Mesothelial cell of epicardium (in vitro differentiated cells): ENCODE measurements around the gene GGT6. TPM values are rescaled to one million over a fixed set of nuclear protein-coding genes. Genes with fewer than 3 reads are reported as not detected.

Experiments used
- DNase-seq, 2 experiments: peaks; one replicate each; pipeline ENCODE4 v3.0.0; 2021; ENCODE audit warnings: low spot score in 2 of 2; ENCODE audit not compliant: unreplicated experiment in 2 of 2
- H3K27ac Mint-ChIP-seq: 2 replicates; pipeline ENCODE4 v1.8.0; 2021; ENCODE audit warnings: mixed read lengths
- H3K27me3 Mint-ChIP-seq: 2 replicates; pipeline ENCODE4 v1.8.0; 2021; ENCODE audit warnings: low read depth, mixed read lengths
- H3K36me3 Mint-ChIP-seq: 2 replicates; pipeline ENCODE4 v1.8.0; 2021; ENCODE audit warnings: mixed read lengths
- H3K4me1 Mint-ChIP-seq: 2 replicates; pipeline ENCODE4 v1.8.0; 2021; ENCODE audit warnings: mixed read lengths
- H3K4me3 Mint-ChIP-seq: 2 replicates; pipeline ENCODE4 v1.8.0; 2021; ENCODE audit warnings: mild to moderate bottlenecking, moderate library complexity, mixed read lengths
- H3K9me3 Mint-ChIP-seq: 2 replicates; pipeline ENCODE4 v1.8.0; 2021; ENCODE audit warnings: mixed read lengths
- total RNA-seq: library from RNA; stranded (reverse); gene quantifications from 3 replicates; pipeline ENCODE4 v1.2.1, GENCODE V29; 2021
- TF ChIP-seq, protein P1 (sequence below): fragments of 200-600 bp; sonication (generic); IDR thresholded peaks from one replicate; pipeline ENCODE4 v1.5.0; 2021; ENCODE audit warnings: antibody characterized with exemption; ENCODE audit not compliant: unreplicated experiment

Gene GGT6
- total RNA-seq, 1 donor from 2014 or later: 0.27 TPM

DNA sequence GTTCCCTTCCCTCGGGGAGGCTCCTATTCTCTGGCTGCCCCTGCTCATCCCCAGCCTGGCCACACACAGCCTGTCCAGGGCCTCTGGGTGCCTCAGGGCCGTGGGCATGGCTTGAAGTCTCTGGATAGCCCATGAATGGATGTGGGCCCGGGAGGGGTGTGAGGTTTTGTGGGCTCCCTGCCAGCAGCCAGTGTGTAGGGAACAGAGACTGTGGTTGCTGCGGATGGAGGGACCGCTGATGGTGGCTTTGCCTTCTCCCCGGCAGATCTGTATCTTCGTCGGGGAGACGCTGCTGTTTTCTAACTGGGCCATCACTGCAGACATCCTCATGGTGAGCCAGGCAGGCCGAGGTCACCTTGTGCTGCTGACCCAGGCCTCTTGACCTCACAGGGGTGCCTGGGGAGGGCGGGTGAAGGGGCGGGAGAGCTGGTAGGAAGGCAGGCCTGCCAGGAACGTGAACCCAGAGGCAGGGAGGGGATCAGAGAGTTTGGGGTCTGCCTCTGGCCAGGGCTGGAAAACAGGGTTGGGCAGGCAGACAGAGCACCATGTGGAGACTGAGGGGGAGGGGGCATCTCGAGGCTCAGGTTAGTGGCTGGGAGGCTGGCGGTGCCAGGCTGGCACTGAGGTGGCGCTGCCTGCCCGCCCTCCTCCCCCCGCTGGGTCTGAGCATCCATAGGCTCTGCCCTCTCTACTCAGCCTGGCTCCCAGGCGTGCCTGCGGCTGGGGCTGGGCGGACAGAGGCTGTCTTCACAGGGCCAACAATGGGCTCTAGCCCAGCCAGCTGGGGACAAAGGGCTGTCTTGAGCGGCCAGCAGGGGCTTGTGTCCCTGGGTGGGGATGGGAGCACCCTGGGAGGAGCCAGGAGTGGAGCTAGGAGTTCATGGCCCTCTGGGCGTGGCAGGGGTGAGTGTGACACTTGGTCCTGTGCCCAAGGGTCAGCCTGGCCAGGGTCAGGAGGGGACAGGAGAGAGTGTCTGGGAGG is 26.6 kb downstream of the GGT6 start:
- Mint-ChIP-seq H3K27me3 (no peaks in the 10 kb centered on the region), H3K4me1 (peaks cover 10% of the 10 kb centered on the region), H3K4me3 (no peak overlapping the region), H3K9me3 (no peaks in the 10 kb centered on the region), H3K27ac (peak overlapping the region; percentile 61), H3K36me3 (peaks cover 4% of the 10 kb centered on the region)
- DNase-seq: no peak
- TF ChIP-seq, protein P1, sequence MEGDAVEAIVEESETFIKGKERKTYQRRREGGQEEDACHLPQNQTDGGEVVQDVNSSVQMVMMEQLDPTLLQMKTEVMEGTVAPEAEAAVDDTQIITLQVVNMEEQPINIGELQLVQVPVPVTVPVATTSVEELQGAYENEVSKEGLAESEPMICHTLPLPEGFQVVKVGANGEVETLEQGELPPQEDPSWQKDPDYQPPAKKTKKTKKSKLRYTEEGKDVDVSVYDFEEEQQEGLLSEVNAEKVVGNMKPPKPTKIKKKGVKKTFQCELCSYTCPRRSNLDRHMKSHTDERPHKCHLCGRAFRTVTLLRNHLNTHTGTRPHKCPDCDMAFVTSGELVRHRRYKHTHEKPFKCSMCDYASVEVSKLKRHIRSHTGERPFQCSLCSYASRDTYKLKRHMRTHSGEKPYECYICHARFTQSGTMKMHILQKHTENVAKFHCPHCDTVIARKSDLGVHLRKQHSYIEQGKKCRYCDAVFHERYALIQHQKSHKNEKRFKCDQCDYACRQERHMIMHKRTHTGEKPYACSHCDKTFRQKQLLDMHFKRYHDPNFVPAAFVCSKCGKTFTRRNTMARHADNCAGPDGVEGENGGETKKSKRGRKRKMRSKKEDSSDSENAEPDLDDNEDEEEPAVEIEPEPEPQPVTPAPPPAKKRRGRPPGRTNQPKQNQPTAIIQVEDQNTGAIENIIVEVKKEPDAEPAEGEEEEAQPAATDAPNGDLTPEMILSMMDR: no peak

DNA sequence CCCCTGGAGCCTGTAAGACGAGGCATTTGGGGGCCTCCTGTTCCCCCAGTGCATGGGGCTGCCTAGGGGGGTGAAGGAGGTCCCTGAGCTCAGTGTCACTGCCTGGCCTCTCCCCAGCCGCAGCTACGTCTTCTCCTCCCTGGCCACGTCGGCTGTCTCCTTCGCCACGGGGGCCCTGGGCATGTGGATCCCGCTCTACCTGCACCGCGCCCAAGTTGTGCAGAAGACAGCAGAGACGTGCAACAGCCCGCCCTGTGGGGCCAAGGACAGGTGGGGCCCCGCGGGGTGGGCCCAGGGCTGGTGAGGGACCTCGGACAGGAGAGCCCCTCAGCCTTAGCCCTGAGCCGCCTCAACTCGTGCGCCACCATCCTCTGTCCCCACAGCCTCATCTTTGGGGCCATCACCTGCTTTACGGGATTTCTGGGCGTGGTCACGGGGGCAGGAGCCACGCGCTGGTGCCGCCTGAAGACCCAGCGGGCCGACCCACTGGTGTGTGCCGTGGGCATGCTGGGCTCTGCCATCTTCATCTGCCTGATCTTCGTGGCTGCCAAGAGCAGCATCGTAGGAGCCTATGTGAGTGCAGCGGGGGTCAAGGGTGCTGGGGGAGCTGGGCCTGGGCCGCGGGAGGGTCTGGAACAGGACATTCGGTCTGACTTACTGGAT is 27.4 kb downstream of the GGT6 start:
- Mint-ChIP-seq H3K27me3 (no peaks in the 10 kb centered on the region), H3K4me1 (peaks cover 10% of the 10 kb centered on the region), H3K27ac (no peak overlapping the region), H3K36me3 (peaks cover 4% of the 10 kb centered on the region), H3K9me3 (no peaks in the 10 kb centered on the region), H3K4me3 (no peak overlapping the region)
- DNase-seq: no peak
- TF ChIP-seq, protein P1: no peak

DNA sequence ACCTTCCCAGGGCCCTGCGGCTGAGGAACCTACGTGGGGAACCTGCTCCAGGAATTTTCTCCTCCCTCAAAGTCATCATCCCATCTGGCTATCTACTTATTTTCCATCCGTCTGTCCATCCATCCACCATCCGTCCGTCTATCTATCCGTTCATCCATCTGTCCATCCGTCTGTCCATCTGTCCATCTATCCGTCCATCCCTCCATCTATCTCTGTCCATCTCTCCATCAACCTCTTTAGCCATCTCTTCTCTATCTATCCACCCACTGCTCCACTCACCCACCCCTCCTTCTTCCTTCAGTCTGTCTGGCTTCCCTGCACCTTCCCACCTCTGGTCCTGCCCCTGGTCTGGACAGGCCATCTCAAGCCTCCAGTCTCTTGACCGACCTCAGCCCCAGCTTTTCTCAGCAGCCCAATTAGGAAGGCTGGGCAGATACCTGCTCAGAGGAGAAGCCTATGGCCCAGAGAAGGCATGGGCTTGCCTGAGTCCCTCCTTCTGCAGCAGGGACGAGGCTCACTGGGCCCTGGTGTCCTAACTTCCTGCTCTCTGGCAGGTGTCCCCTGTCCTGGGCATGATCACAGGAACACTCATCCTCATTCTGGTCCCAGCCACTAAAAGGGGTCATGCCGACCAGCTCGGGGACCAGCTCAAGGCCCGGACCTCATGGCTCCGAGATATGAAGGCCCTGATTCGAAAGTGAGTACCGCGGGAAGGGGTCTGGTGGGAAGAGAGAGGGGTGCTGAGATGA is 28.2 kb downstream of the GGT6 start:
- Mint-ChIP-seq H3K27me3 (no peaks in the 10 kb centered on the region), H3K4me1 (peaks cover 13% of the 10 kb centered on the region), H3K36me3 (peaks cover 3% of the 10 kb centered on the region), H3K9me3 (no peaks in the 10 kb centered on the region), H3K4me3 (no peak overlapping the region), H3K27ac (no peak overlapping the region)
- TF ChIP-seq, protein P1: no peak
- no peak for DNase-seq

DNA sequence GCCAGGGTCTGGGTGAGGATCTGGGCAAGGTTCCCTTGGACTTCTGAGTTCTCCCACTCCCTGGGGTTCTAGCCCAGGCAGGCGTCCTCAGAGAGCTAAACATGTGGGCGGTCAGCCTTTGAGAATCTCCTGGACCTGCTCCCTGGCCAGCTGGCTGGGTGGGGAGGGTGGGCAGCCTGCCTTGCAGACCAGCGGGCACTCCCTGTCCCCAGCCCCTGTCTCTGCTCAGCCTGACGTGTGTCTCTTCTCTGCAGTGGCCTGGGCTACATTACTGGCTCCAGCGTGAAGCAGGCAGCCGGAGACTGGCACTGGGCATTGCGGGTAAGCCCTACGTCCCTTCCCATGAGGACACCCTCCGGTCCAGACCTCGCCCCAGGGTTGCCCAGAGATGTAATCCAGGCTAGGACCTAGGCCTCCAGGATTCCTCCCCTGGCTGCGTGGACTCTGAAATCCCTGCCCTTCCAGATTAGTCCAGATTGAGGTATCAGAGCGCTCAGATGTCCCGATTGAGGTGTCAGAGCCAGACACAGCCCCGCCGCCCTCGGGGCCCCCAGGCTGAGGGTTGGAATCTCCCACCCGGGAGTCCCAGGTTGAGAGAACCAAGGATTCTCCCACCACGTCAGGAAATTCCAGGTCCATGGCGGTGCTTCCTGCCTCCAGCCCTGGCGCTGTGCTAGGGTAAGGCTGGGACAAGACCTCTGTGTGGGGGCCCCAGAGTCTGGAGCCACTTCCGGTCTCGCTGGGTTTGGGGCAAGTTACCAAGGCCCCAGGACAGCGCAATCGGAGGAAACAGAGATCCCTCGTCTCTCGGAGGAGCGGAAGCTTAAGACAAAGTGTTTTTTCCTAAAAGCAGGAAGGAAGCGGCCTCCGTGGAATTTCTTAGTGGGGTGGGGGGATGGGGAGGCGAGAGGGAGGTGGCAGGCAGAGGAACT is 29.3 kb downstream of the GGT6 start:
- DNase-seq: no peak
- no peak overlapping the region for H3K4me3 Mint-ChIP-seq
- peak overlapping the region; percentile 50 for H3K27ac Mint-ChIP-seq
- H3K36me3 Mint-ChIP-seq: peaks cover 3% of the 10 kb centered on the region
- TF ChIP-seq, protein P1: no peak
- no peaks in the 10 kb centered on the region for H3K9me3 Mint-ChIP-seq
- H3K4me1 Mint-ChIP-seq: peaks cover 18% of the 10 kb centered on the region
- no peaks in the 10 kb centered on the region for H3K27me3 Mint-ChIP-seq
